NCI-H2029 (cell line): ENCODE data around the gene ANO10.

Experiments
- DNase-seq: peaks from one replicate; lab custom pipeline; 2025; lab: John Stamatoyannopoulos, UW

Gene ANO10

DNA sequence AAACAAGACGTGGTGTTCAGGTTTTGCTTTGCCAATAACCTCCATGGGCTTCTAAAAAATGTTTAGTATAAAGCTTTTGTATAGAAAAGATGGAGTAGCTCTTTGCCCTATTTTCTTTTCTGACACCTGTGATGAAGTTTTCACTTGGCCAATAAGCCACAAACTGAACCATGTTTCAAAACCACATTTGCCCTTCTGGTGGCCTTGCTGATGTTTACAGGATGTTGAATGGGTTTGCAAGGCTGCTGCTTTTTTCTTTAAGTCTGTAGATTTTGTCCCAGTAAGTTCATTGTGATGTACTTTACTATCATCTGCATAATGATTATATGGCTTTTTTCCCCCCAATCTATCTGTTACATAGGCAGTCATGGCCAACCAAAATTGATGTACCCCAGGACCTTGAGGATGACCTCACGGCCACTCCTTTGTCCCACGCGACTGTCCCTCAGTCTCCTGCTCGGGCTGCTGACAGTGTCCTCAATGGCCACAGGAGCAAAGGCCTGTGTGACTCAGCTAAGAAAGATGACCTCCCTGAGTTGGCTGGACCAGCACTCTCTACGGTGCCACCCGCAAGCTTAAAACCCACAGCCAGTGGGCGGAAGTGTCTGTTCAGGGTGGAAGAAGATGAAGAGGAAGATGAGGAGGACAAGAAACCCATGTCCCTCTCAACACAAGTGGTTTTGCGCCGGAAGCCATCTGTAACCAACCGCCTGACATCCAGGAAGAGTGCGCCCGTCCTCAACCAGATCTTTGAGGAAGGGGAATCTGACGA is 274.6 kb downstream of the ANO10 start:
- DNase-seq = no peak

GRCh38 chr3:43345877-43346276 is 275.9 kb downstream of the ANO10 start:
- DNase-seq = no peak

DNA sequence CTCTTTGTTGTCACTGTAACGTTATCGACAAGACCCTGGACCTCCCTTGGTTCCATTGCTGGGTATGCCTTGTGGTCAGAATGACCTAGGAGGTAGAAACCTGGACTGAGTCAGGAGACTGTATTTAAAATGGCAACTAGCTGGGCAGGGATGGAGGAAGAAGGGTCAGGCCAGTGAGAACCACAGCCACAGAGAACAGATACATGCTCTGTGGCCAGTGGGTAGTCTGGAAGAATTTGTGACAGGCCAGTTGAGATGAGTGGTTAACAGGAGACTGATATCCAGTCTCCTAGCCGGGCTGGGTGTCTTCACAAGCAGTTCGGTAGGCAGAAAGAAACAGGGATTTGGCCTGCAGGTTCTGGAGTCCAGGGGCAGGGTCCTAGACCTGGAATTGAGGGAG is 276.6 kb downstream of the ANO10 start:
- no peak for DNase-seq

DNA sequence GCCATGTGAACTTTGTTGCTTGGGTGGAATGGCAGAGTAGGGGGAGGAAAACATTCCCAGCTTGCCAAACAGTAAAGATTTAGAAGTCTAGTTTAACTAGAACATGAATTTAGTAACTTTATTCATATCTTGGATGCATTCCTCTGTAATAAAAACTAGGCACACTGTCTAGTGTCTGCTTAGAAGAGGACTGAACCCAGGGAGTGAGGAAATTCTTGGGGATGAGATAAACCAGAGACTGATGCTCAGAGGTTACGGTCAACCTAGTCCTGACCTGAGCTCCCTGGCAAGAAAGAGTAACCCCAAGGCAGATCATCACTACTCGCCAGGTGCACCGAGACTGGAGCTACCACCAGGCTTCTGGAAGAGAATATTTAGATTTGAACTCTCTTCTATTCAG is 277.3 kb downstream of the ANO10 start:
- no peak for DNase-seq

GRCh38 chr3:43343815-43344214 is 278.0 kb downstream of the ANO10 start:
- DNase-seq = no peak

DNA sequence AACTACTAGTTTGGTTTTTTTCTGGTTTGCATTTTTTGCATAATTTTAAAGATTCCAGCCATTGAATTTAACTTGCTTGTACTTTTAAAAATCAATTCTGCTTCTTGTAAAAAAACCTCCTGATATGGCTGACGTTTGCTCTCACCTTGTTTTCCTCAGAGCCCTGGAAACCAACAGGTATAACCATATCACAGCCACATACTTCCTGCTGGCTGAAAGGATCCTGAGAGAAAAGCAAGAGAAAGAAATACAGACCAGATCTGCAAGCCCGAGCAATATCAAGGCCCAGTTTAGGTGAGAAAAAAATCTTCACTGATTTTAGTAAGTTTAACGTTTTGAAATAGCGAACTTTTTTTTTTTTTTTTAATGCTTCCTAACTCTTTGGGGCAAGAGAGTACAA is 278.6 kb downstream of the ANO10 start:
- no peak for DNase-seq

- DNase-seq = no peak
Observed at GRCh38 chr3:43341788-43342187, 280.0 kb downstream of the ANO10 start.

DNA sequence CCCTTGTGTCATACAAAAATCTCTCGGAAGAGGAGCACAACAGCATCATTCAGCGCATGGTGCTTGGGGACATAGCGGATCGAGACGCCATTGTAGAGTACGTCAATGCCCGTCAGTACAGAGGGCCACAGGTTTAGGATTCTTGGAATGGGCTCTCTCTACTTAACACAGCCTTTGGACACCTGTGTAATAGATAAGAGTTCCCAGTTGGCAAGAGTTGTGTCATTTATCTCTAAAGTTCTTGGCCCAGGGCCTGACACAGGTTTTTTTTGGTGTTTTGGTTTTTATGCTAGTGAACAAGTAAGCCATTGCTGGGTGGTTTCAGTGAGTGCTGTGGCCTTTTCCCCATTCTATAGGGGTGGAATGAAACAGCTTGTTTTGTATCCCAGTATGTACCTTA is 281.4 kb downstream of the ANO10 start:
- DNase-seq = no peak

- DNase-seq = no peak
Observed at GRCh38 chr3:43338295-43338694, 283.5 kb downstream of the ANO10 start.

DNA sequence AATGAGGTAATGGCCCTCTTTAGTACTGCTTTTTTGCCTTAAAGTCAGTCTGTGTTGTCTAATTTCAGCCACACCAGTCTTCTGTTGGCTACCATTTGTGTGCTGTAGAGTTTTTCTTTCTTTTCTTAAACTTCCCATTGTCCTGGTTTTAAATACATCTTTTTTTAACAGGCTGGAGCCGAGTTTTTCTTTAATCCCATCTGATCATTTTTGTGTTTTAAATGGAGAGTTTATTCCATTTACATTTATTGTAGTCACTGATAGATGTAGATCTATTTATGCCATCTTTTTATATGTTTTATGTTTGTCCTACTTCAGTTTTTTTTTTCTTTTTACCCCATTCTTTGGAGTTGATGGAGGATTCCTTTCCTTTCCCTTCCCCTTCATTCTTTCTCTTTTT is 286.0 kb downstream of the ANO10 start:
- DNase-seq = no peak

DNA sequence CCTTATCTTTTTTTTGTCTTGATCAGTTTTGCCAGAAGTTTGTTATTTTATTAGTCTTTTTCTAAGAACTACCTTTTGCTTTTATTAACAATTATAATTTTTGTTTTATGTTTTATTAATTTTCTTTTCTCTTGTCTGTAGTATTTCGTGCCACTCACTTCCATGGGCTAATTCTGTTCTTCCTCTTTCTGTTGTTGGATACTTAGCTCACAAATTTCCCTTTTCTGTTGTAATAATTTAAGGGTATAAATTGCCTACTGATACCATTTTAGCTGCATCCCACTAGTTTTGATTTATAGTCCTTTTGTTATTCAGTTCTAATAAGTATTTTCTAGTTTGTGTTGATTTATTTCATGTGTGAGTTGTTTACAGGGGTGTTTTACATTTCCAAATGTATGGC is 286.8 kb downstream of the ANO10 start:
- no peak for DNase-seq

DNA sequence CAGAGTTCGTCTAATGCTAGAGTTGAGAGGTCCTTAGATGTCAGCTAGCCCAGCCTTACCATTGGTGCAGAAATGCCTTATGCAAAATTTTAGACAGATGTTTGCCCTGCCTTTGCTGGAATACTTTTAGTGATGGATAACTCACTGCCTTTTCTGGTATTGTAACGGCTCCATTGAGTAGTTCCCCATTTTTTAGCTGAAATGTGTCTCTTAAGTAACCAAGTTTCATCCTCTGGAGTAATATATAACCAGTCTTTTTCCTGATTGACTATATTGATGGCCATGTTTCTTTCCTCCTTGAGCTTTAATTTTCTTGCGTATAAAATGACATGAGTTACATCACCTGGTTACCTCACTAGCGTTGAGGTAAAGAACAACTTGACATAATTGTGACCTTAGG is 290.4 kb downstream of the ANO10 start:
- no peak for DNase-seq

GRCh38 chr3:43330981-43331380 is 290.8 kb downstream of the ANO10 start:
- no peak for DNase-seq

DNA sequence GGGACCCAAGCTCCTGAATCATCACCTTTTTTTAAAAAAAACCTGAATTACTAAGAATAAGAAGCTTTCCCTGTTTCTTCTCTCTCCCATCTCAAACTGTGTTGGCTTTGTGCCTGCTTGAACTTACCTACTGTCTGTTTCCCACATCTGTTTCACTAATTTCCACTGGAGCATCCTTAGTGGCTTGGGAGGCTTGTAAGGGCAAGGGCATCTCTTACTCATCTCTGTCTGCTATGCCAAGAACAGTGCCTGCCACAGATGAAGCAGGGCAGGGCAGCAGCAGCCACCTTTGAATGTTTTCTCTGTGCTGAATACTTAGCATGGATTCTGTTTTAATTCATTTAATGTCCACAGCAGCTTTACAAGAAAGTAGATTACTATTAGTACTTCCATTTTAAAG is 293.2 kb downstream of the ANO10 start:
- DNase-seq = no peak

DNA sequence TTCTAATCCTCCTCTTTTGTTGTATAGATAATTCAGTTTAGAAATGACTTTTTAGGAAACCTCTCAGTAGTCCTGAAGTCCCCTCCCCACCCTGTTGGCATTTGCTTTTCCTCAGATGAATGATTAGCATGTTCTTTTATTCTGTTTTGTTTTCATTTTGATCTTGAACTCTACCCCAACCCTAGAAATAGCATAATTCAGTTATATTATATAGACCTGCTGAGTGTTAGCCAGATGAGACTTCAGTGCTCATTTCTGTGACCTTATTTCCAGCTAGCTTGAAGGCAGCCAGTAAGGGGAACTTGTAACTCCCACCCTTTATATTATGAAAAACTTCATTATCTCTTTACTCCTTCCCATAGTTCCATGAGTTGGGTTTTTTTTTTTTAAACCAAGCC is 294.2 kb downstream of the ANO10 start:
- DNase-seq = no peak

DNA sequence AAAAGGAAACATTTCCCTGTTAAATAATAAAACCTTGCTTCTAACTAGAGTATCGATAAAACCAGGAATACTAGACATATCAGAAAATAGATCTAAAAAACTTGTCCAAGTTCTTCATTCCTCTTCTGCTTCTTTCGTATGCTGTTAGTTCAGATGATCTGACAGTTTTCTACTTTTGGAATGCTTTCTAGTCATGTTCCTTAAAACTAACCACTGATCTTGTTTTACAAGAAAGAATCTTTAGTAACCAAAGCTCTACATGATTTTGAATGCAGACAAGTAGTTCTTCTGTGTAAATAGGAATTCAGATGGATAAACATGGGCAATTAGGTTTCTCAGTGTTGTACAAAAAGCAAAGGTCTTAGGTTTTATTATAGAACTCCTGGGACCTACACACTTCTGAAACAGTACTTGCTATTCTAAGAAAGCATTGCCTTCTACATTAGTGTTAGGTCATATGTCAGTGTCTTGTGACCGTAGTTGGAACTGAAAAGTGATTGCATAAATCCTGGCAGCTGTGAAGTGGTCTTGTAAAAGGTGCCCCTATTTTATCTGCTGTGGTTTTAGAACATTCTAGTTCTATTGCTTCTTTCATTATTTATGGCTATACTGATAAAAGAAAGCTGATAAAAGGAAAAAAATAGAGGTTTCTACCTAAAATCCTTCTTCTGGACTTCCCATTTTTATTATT is 294.8 kb downstream of the ANO10 start:
- no peak for DNase-seq

DNA sequence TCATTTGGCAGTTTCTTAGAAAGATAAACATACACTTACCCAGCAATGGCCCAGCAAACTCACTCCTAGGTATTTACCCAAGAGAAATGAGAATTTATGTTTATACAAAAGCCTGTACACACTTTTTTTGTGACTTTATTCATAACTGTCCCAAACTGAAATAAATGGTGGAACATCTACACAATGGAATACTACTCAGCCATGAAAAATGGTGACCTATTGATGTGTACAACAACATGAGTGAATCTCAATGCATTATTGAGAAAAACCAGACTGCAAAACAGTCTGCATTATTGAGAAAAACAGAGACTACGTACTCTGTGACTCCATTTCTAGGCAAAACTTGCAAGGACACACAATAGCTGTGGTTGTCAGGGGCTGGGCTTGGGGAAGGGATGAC is 298.3 kb downstream of the ANO10 start:
- no peak for DNase-seq

GRCh38 chr3:43320288-43320687 is 301.5 kb downstream of the ANO10 start:
- no peak for DNase-seq

- DNase-seq = no peak
Observed at GRCh38 chr3:43319794-43320193, 302.0 kb downstream of the ANO10 start.

DNA sequence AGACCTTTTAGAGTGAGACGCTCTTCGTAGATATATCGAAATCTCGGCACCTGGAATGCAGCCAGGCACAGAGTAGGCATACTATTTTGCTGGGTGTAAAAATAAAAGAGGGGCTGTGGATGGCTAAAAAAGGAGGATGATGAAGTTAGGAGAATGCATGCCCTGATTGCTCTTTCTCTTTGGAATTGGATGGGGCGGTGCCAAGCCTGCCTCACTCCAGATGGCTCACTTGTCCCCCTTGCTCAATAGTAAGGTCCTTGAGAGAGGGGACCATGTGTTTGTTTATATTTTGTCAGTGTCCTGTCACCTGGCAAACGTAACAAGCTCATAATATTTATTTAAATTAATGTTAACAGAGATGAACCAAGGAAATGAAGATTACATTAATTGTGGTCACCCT is 302.4 kb downstream of the ANO10 start:
- peak; percentile 40 for DNase-seq

- no peak for DNase-seq
Observed at GRCh38 chr3:43317461-43318316, 304.1 kb downstream of the ANO10 start.

DNA sequence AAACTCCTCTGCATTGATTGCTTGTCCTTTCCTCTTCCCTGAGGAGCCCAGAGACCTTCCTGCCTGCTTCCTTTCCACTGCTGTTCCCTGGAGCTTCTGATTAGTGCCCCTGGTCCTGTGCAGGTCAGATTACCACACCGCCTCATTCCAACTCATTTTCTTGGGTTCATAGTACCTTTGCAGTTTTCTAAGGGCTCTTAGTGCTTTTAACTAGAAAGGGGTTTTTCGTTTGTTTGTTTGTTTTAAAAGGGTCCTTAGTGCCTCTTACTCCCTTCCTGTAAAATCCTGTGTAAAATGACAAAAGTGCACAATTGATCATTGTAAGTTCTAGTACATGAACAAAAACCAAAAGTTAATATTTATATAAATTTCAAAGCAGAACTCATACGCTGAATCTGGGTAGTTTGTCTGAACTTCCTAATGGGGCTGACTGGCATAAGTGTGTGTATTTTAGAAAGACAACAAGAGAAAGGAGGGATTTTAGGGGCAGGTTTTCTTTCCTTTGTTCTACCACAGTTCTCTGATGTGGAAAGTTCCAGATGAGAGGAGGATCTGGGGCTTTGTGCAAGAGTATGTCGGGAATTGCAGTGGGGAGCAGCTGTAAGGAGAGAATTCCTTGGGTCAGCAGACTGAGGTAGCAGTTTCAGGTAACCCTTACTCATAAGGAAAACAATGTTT is 304.9 kb downstream of the ANO10 start:
- no peak for DNase-seq
